Type B pancreatic cell (in vitro differentiated cells): ENCODE measurements around the gene COL19A1. TPM values are rescaled to one million over a fixed set of nuclear protein-coding genes. Genes with fewer than 3 reads are reported as not detected.
A peak's percentile ranks its signal among the peaks of the same experiment; 100 is the strongest.
"Not testable (repeated sequence)": the region's sequence is repeated elsewhere in the genome, so short reads cannot be mapped to it uniquely, and the experiment has no call there.

Experiments
- DNase-seq: peaks from one replicate; pipeline ENCODE4 v3.0.0; 2021; ENCODE audit warnings: mixed read lengths; ENCODE audit not compliant: unreplicated experiment; ENCODE audit errors: extremely low spot score
- H3K27ac Mint-ChIP-seq: 2 replicates; pipeline ENCODE4 v1.8.0; 2021; ENCODE audit warnings: mild to moderate bottlenecking, mixed read lengths
- H3K27me3 Mint-ChIP-seq: 2 replicates; pipeline ENCODE4 v1.8.0; 2021; ENCODE audit warnings: mixed read lengths
- H3K36me3 Mint-ChIP-seq: 2 replicates; pipeline ENCODE4 v1.8.0; 2021; ENCODE audit warnings: mixed read lengths
- H3K4me1 Mint-ChIP-seq: one replicate; pipeline ENCODE4 v1.8.0; 2021; ENCODE audit warnings: mixed read lengths; ENCODE audit not compliant: unreplicated experiment
- H3K4me3 Mint-ChIP-seq: 2 replicates; pipeline ENCODE4 v1.8.0; 2021; ENCODE audit warnings: mild to moderate bottlenecking, mixed read lengths
- H3K9me3 Mint-ChIP-seq: 2 replicates; pipeline ENCODE4 v1.8.0; 2021; ENCODE audit warnings: mixed read lengths
- total RNA-seq: library from RNA; stranded (reverse); gene quantifications from 2 replicates; pipeline ENCODE4 v1.2.1, GENCODE V29; 2021; ENCODE audit warnings: low replicate concordance
- TF ChIP-seq, protein P1 (sequence below): fragments of 200-600 bp; sonication (generic); conservative IDR thresholded peaks from 2 replicates; pipeline ENCODE4 v1.5.0; 2021; ENCODE audit warnings: antibody characterized with exemption, mild to moderate bottlenecking

COL19A1 gene
- total RNA-seq, 1 donor from 2014 or later, result 1.6 TPM

- H3K9me3 Mint-ChIP-seq, result peaks cover 5% of the 10 kb centered on the region
- H3K27ac Mint-ChIP-seq, result no peak overlapping the region
- no peaks in the 10 kb centered on the region for H3K36me3 Mint-ChIP-seq
- no peak overlapping the region for H3K4me3 Mint-ChIP-seq
- no peak for DNase-seq
- TF ChIP-seq, protein P1, sequence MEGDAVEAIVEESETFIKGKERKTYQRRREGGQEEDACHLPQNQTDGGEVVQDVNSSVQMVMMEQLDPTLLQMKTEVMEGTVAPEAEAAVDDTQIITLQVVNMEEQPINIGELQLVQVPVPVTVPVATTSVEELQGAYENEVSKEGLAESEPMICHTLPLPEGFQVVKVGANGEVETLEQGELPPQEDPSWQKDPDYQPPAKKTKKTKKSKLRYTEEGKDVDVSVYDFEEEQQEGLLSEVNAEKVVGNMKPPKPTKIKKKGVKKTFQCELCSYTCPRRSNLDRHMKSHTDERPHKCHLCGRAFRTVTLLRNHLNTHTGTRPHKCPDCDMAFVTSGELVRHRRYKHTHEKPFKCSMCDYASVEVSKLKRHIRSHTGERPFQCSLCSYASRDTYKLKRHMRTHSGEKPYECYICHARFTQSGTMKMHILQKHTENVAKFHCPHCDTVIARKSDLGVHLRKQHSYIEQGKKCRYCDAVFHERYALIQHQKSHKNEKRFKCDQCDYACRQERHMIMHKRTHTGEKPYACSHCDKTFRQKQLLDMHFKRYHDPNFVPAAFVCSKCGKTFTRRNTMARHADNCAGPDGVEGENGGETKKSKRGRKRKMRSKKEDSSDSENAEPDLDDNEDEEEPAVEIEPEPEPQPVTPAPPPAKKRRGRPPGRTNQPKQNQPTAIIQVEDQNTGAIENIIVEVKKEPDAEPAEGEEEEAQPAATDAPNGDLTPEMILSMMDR, result no peak
- no peaks in the 10 kb centered on the region for H3K27me3 Mint-ChIP-seq
- no peaks in the 10 kb centered on the region for H3K4me1 Mint-ChIP-seq
These were observed 47.0 kb downstream of the COL19A1 start for GRCh38 chr6:69913361-69913760.

DNA sequence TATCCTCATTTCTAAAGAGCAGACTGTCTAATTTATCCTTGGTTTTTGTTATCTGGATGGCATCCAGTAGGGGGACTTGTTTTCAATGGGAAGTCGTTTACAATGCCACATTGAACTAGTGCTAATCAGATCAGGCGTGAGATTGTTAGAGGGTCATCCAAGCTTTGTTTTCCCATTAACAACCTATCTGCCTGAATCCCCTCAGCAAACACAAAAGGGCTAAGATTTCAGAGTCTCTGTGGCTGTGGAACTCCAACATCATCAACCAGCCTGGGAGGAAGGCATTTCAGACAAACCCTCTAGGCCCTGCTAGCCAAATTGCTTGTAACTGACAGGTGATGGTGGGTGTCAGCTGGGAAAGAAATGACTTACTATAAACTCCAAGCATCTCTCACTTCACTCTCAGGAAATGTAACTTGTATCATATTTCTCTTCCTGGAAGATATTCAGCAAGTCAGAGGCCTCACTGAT, 47.7 kb downstream of the COL19A1 start:
- no peaks in the 10 kb centered on the region for H3K4me1 Mint-ChIP-seq
- no peaks in the 10 kb centered on the region for H3K27me3 Mint-ChIP-seq
- H3K4me3 Mint-ChIP-seq, result no peak overlapping the region
- H3K9me3 Mint-ChIP-seq, result peaks cover 5% of the 10 kb centered on the region
- TF ChIP-seq, protein P1, result peak; percentile 55
- H3K36me3 Mint-ChIP-seq, result no peaks in the 10 kb centered on the region
- H3K27ac Mint-ChIP-seq, result no peak overlapping the region
- DNase-seq, result no peak

- no peaks in the 10 kb centered on the region for H3K4me1 Mint-ChIP-seq
- no peaks in the 10 kb centered on the region for H3K27me3 Mint-ChIP-seq
- H3K4me3 Mint-ChIP-seq, result no peak overlapping the region
- TF ChIP-seq, protein P1, result no peak
- H3K36me3 Mint-ChIP-seq, result no peaks in the 10 kb centered on the region
- H3K9me3 Mint-ChIP-seq, result peaks cover 5% of the 10 kb centered on the region
- DNase-seq, result no peak
- H3K27ac Mint-ChIP-seq, result no peak overlapping the region
These were observed 49.0 kb downstream of the COL19A1 start for GRCh38 chr6:69915346-69915745.

GRCh38 chr6:69917834-69918233, 51.5 kb downstream of the COL19A1 start:
- Mint-ChIP-seq H3K36me3 (no peaks in the 10 kb centered on the region), H3K27ac (no peak overlapping the region), H3K9me3 (peaks cover 5% of the 10 kb centered on the region), H3K4me1 (no peaks in the 10 kb centered on the region), H3K4me3 (no peak overlapping the region), H3K27me3 (no peaks in the 10 kb centered on the region)
- TF ChIP-seq, protein P1, result no peak
- no peak for DNase-seq

GRCh38 chr6:69918813-69919475, 52.6 kb downstream of the COL19A1 start:
- H3K4me1 Mint-ChIP-seq, result no peaks in the 10 kb centered on the region

DNA sequence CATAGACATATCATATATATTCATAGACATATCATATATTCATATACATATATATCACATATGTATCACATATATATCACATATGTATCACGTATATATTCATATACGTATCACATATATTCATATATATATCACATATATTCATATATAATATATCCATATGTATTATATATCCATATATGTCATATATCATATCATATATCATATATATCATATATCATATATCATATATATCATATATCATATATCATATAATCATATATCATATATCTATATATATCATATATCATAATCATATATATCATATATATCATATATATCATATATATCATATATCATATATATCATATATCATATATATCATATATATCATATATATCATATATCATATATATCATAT, 54.7 kb downstream of the COL19A1 start:
- H3K27ac Mint-ChIP-seq, H3K27me3 Mint-ChIP-seq, H3K9me3 Mint-ChIP-seq, DNase-seq, H3K4me3 Mint-ChIP-seq, H3K36me3 Mint-ChIP-seq, H3K4me1 Mint-ChIP-seq: not testable (repeated sequence)

More at GRCh38 chr6:69918813-69919475, 52.6 kb downstream of the COL19A1 start:
- TF ChIP-seq, protein P1, result no peak
- no peaks in the 10 kb centered on the region for H3K27me3 Mint-ChIP-seq
- peaks cover 5% of the 10 kb centered on the region for H3K9me3 Mint-ChIP-seq
- no peak overlapping the region for H3K27ac Mint-ChIP-seq
- no peaks in the 10 kb centered on the region for H3K36me3 Mint-ChIP-seq
- H3K4me3 Mint-ChIP-seq, result no peak overlapping the region
- no peak for DNase-seq

DNA sequence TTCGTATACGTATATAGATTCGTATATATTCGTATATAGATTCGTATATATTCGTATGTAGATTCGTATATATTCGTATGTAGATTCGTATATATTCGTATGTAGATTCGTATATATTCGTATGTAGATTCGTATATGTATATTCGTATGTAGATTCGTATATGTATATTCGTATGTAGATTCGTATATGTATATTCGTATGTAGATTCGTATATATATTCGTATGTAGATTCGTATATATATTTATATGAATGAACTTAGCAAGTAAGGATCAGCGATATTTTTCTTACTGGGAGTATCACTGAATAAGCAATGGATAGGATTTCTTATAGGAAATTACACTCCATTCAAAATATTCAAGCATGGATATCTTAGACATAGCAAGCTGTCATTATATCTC, 55.3 kb downstream of the COL19A1 start:
- not testable (repeated sequence) for H3K27ac Mint-ChIP-seq, H3K36me3 Mint-ChIP-seq, H3K9me3 Mint-ChIP-seq, H3K27me3 Mint-ChIP-seq, H3K4me1 Mint-ChIP-seq, DNase-seq, H3K4me3 Mint-ChIP-seq
